HEK293 (cell line): ENCODE measurements around the gene MRPL11.

Experiments
- CTCF ChIA-PET: fragments of 350-600 bp; formaldehyde crosslinking; extraction: SDS; loops from one replicate; lab custom pipeline; 2021; ENCODE audit warnings: antibody characterized with exemption; lab: Yijun Ruan, JAX
- POLR2A ChIA-PET: fragments of 300-600 bp; formaldehyde crosslinking; extraction: SDS; loops from one replicate; lab custom pipeline; 2020; ENCODE audit warnings: antibody characterized with exemption, inconsistent platforms; lab: Yijun Ruan, JAX
- H3K27ac ChIP-seq: fragments of 200-500 bp; sonication (Bioruptor generic); 2 replicates; pipeline ENCODE4 v1.5.1; 2014; ENCODE audit warnings: low read depth, low read length, control low read depth, inconsistent platforms; ENCODE audit errors: extremely low read depth
- H3K36me3 ChIP-seq, 2 experiments: fragments of 200-500 bp in 1 of 2; sonication (Bioruptor generic) in 1 of 2; 1 replicate in 1 of 2; 2 replicates in 1 of 2; pipeline ENCODE4 v1.5.1; 2014 to 2017; ENCODE audit warnings: inconsistent platforms in 2 of 2, low read length in 2 of 2; ENCODE audit not compliant: control insufficient read depth in 2 of 2, insufficient read depth in 1 of 2
- H3K4me1 ChIP-seq: fragments of 200-500 bp; sonication (Bioruptor generic); 2 replicates; pipeline ENCODE4 v1.5.1; 2014; ENCODE audit warnings: mild to moderate bottlenecking, low read length, inconsistent platforms; ENCODE audit not compliant: control insufficient read depth, insufficient read depth
- H3K4me3 ChIP-seq: 2 replicates; pipeline ENCODE4 v1.5.1; 2011; ENCODE audit warnings: low read depth, mild to moderate bottlenecking, control low read depth, low read length, moderate library complexity
- H3K9me3 ChIP-seq: fragments of 200-500 bp; sonication (Bioruptor generic); 2 replicates; pipeline ENCODE4 v1.5.1; 2014; ENCODE audit warnings: low read depth, low read length, inconsistent platforms; ENCODE audit not compliant: control insufficient read depth, insufficient read depth
- HOXD13 ChIP-seq: sonication (generic); formaldehyde crosslinking; IDR thresholded peaks from 2 replicates; pipeline ENCODE4 v1.8.0; 2022; ENCODE audit warnings: missing genetic modification reagents, borderline replicate concordance
- OVOL3 ChIP-seq: fragments of 450-650 bp; formaldehyde crosslinking; IDR thresholded peaks from 2 replicates; pipeline ENCODE4 v1.5.1; 2016; ENCODE audit warnings: missing biosample characterization, missing genetic modification characterization
- SCRT1 ChIP-seq: fragments of 450-650 bp; formaldehyde crosslinking; IDR thresholded peaks from 2 replicates; pipeline ENCODE4 v1.5.1; 2016; ENCODE audit warnings: missing biosample characterization, missing genetic modification characterization, borderline replicate concordance
- SCRT2 ChIP-seq: fragments of 450-650 bp; formaldehyde crosslinking; IDR thresholded peaks from 2 replicates; pipeline ENCODE4 v1.5.1; 2016; ENCODE audit warnings: missing biosample characterization, missing genetic modification characterization
- YY1 ChIP-seq: fragments of 450-650 bp; formaldehyde crosslinking; IDR thresholded peaks from 2 replicates; pipeline ENCODE4 v1.5.1; 2018; ENCODE audit warnings: missing biosample characterization, missing genetic modification characterization
- ZBTB20 ChIP-seq: fragments of 450-650 bp; formaldehyde crosslinking; IDR thresholded peaks from 2 replicates; pipeline ENCODE4 v1.5.1; 2016; ENCODE audit warnings: missing biosample characterization, missing genetic modification characterization
- ZEB2 ChIP-seq: fragments of 450-650 bp; formaldehyde crosslinking; IDR thresholded peaks from 2 replicates; pipeline ENCODE4 v1.5.1; 2016; ENCODE audit warnings: missing biosample characterization, missing genetic modification characterization
- ZFHX2 ChIP-seq: fragments of 450-650 bp; formaldehyde crosslinking; conservative IDR thresholded peaks from 2 replicates; pipeline ENCODE4 v1.5.1; 2016; ENCODE audit warnings: missing biosample characterization, missing genetic modification characterization
- ZFP69B ChIP-seq: fragments of 450-650 bp; formaldehyde crosslinking; IDR thresholded peaks from 2 replicates; pipeline ENCODE4 v1.5.1; 2016; ENCODE audit warnings: missing biosample characterization, missing genetic modification characterization
- ZNF121 ChIP-seq: fragments of 450-650 bp; formaldehyde crosslinking; IDR thresholded peaks from 2 replicates; pipeline ENCODE4 v1.5.1; 2016; ENCODE audit warnings: missing biosample characterization, missing genetic modification characterization
- ZNF148 ChIP-seq: fragments of 450-650 bp; formaldehyde crosslinking; IDR thresholded peaks from 2 replicates; pipeline ENCODE4 v1.5.0; 2017; ENCODE audit warnings: missing biosample characterization, missing genetic modification characterization, borderline replicate concordance
- ZNF16 ChIP-seq: fragments of 450-650 bp; formaldehyde crosslinking; IDR thresholded peaks from 2 replicates; pipeline ENCODE4 v1.5.1; 2016; ENCODE audit warnings: low read depth, missing biosample characterization, missing genetic modification characterization
- ZNF221 ChIP-seq: fragments of 450-650 bp; formaldehyde crosslinking; IDR thresholded peaks from 2 replicates; pipeline ENCODE4 v1.5.1; 2017; ENCODE audit warnings: missing biosample characterization, missing genetic modification characterization, borderline replicate concordance
- ZNF335 ChIP-seq: fragments of 450-650 bp; formaldehyde crosslinking; conservative IDR thresholded peaks from 2 replicates; pipeline ENCODE4 v1.5.1; 2016; ENCODE audit warnings: missing biosample characterization, missing genetic modification characterization
- ZNF341 ChIP-seq: fragments of 450-650 bp; formaldehyde crosslinking; IDR thresholded peaks from 2 replicates; pipeline ENCODE4; 2016; ENCODE audit warnings: low read depth, missing biosample characterization, missing genetic modification characterization
- ZNF433 ChIP-seq: fragments of 450-650 bp; formaldehyde crosslinking; IDR thresholded peaks from 2 replicates; pipeline ENCODE4 v1.5.1; 2016; ENCODE audit warnings: missing biosample characterization, missing genetic modification characterization, low read depth
- ZNF501 ChIP-seq: fragments of 450-650 bp; formaldehyde crosslinking; IDR thresholded peaks from 2 replicates; pipeline ENCODE4 v1.5.1; 2016; ENCODE audit warnings: missing biosample characterization, missing genetic modification characterization
- ZNF629 ChIP-seq: fragments of 450-650 bp; formaldehyde crosslinking; IDR thresholded peaks from 2 replicates; pipeline ENCODE4 v1.5.1; 2017; ENCODE audit warnings: missing biosample characterization, missing genetic modification characterization
- ZNF658 ChIP-seq: fragments of 450-650 bp; formaldehyde crosslinking; IDR thresholded peaks from 2 replicates; pipeline ENCODE4; 2016; ENCODE audit warnings: missing biosample characterization, missing genetic modification characterization
- ZNF768 ChIP-seq: fragments of 450-650 bp; formaldehyde crosslinking; IDR thresholded peaks from 2 replicates; pipeline ENCODE4 v1.5.1; 2018; ENCODE audit warnings: missing biosample characterization, mild to moderate bottlenecking, missing genetic modification characterization
- ZSCAN30 ChIP-seq: fragments of 450-650 bp; IDR thresholded peaks from 2 replicates; pipeline ENCODE4 v1.5.1; 2018; ENCODE audit warnings: missing biosample characterization, mild to moderate bottlenecking, missing genetic modification characterization, moderate library complexity
- TF ChIP-seq, protein P1 (sequence below): fragments of 450-650 bp; formaldehyde crosslinking; IDR thresholded peaks from 2 replicates; pipeline ENCODE4 v1.5.1; 2016; ENCODE audit warnings: missing biosample characterization, missing genetic modification characterization
- TF ChIP-seq, protein P2 (sequence below): fragments of 450-650 bp; formaldehyde crosslinking; IDR thresholded peaks from 2 replicates; pipeline ENCODE4 v1.5.1; 2016; ENCODE audit warnings: missing biosample characterization, missing genetic modification characterization
- TF ChIP-seq, protein P3 (sequence below): fragments of 450-650 bp; IDR thresholded peaks from 2 replicates; pipeline ENCODE4 v1.5.1; 2018; ENCODE audit warnings: missing biosample characterization, mild to moderate bottlenecking, missing genetic modification characterization

The MRPL11 gene

GRCh38 chr11:66480117-66480938 lies 41.7 kb upstream of the MRPL11 start, which contains the start of gene DPP3 (continued):
- no peak for TF ChIP-seq ZNF148 (tag by site-specific recombination)
- peak; percentile 87 for TF ChIP-seq ZNF341
- peak; percentile 51; the same call in 1 of the 2 replicates for TF ChIP-seq ZNF629 (tag by site-specific recombination)
- TF ChIP-seq ZNF121 (tag by site-specific recombination) = 0 out of 2 replicates have a peak, but pooled peaks have one; percentile 8
- TF ChIP-seq ZNF501 (tag by site-specific recombination) = 0 out of 2 replicates have a peak, but pooled peaks have one; percentile 70
- TF ChIP-seq, all 188 proteins: peak for 50

DNA sequence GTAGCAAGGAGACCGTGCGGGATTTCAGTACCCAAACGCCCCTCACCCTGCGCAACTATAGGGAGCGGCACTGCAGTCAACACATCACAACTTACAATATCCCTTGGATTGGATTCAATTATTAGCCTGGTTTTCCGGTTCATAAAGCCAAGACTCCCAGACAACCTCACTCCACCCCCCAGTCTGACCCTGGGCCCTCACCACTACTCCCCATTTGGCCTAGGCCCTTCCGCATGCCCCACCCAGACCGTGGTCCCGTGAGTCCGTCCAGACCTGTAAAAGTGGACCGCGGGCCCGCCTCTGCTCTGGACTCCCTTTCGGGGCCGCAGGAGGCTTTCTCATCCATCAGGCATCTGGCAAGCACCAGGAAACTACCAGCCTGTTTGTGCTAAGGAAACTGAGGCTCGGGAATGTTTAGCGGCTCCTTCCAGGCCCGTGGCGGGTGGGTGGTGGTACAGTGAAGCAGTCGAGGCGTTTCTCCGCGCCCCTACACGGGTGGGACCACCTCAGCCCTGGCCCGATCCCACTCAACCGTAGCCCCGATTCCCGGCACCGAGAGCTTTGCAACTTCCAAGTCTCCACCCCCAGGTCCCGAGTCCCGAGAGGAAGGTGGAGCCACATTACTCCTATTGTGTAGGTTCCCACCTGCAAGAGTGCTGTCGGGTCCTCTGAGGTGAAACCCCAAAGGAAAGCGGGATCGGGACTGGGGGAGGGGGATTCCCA lies 40.9 kb upstream of the MRPL11 start:
- H3K36me3 ChIP-seq = peaks cover 0 to 27% of the 10 kb centered on the region in 2 experiments; a peak in 2 of 3 replicates
- peak overlapping the region; percentile 77 for H3K27ac ChIP-seq
- peak overlapping the region; percentile 73 for H3K4me3 ChIP-seq
- POLR2A ChIA-PET = interaction anchor here (1.0 to 3.6 kb wide), 16 partner anchors 11 to 376 kb away, joined by 3 to 64 read pairs (median 5); partner anchors contain the start of genes ACTN3, BBS1, MRPL11 and PELI3
- H3K9me3 ChIP-seq = no peaks in the 10 kb centered on the region
- H3K4me1 ChIP-seq = no peaks in the 10 kb centered on the region
- peak; percentile 83; the same call in 1 of the 2 replicates for TF ChIP-seq SCRT2
- TF ChIP-seq ZNF16 (tag by site-specific recombination) = no peak
- peak; percentile 6; the same call in 1 of the 2 replicates for TF ChIP-seq ZNF335 (tag by site-specific recombination)
- TF ChIP-seq OVOL3 = no peak
- peak; percentile 57 for TF ChIP-seq ZFP69B (tag by site-specific recombination)
- TF ChIP-seq HOXD13 = no peak
- TF ChIP-seq ZNF768 (tag by site-specific recombination) = no peak
- no peak for TF ChIP-seq ZNF221 (tag by site-specific recombination)
- peak; percentile 83 for TF ChIP-seq ZBTB20 (tag by site-specific recombination)
- TF ChIP-seq SCRT1 (tag by site-specific recombination) = peak; percentile 50; the same call in 1 of the 2 replicates
- TF ChIP-seq ZNF658 (tag by site-specific recombination) = no peak
- 0 out of 2 replicates have a peak, but pooled peaks have one; percentile 19 for TF ChIP-seq ZFHX2 (tag by site-specific recombination)
- TF ChIP-seq YY1 (tag by site-specific recombination) = no peak
- CTCF ChIA-PET = interaction anchor here (0.6 to 2.6 kb wide), 10 partner anchors 10 to 230 kb away, joined by 3 to 20 read pairs (median 4); partner anchors contain the start of genes MRPL11 and RBM4B

- peak overlapping the region; percentile 73 for H3K4me3 ChIP-seq
- H3K36me3 ChIP-seq = peaks cover 0 to 29% of the 10 kb centered on the region in 2 experiments; a peak in 2 of 3 replicates
- H3K27ac ChIP-seq = no peak overlapping the region
- H3K9me3 ChIP-seq = no peaks in the 10 kb centered on the region
- POLR2A ChIA-PET = interaction anchor here (1.4 to 3.6 kb wide), 4 partner anchors 10 to 199 kb away, joined by 3 to 64 read pairs (median 20); partner anchors contain the start of genes MRPL11, PELI3, RBM4B and YIF1A
- CTCF ChIA-PET = interaction anchor here (0.6 to 2.6 kb wide), 9 partner anchors 10 to 230 kb away, joined by 3 to 20 read pairs (median 3); partner anchors contain the start of genes MRPL11 and RBM4B
- H3K4me1 ChIP-seq = no peaks in the 10 kb centered on the region
- TF ChIP-seq, protein P1, sequence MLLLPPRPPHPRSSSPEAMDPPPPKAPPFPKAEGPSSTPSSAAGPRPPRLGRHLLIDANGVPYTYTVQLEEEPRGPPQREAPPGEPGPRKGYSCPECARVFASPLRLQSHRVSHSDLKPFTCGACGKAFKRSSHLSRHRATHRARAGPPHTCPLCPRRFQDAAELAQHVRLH (tag by site-specific recombination) = peak; percentile 37; the same call in 1 of the 2 replicates
- TF ChIP-seq, protein P2, sequence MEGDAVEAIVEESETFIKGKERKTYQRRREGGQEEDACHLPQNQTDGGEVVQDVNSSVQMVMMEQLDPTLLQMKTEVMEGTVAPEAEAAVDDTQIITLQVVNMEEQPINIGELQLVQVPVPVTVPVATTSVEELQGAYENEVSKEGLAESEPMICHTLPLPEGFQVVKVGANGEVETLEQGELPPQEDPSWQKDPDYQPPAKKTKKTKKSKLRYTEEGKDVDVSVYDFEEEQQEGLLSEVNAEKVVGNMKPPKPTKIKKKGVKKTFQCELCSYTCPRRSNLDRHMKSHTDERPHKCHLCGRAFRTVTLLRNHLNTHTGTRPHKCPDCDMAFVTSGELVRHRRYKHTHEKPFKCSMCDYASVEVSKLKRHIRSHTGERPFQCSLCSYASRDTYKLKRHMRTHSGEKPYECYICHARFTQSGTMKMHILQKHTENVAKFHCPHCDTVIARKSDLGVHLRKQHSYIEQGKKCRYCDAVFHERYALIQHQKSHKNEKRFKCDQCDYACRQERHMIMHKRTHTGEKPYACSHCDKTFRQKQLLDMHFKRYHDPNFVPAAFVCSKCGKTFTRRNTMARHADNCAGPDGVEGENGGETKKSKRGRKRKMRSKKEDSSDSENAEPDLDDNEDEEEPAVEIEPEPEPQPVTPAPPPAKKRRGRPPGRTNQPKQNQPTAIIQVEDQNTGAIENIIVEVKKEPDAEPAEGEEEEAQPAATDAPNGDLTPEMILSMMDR (tag by site-specific recombination) = peak; percentile 54; the same call in 1 of the 2 replicates
- TF ChIP-seq ZSCAN30 (tag by site-specific recombination) (0 out of 2 replicates have a peak, but pooled peaks have one; percentile 13), ZEB2 (tag by site-specific recombination) (peak; percentile 76), ZNF433 (tag by site-specific recombination) (no peak)
- TF ChIP-seq, protein P3, sequence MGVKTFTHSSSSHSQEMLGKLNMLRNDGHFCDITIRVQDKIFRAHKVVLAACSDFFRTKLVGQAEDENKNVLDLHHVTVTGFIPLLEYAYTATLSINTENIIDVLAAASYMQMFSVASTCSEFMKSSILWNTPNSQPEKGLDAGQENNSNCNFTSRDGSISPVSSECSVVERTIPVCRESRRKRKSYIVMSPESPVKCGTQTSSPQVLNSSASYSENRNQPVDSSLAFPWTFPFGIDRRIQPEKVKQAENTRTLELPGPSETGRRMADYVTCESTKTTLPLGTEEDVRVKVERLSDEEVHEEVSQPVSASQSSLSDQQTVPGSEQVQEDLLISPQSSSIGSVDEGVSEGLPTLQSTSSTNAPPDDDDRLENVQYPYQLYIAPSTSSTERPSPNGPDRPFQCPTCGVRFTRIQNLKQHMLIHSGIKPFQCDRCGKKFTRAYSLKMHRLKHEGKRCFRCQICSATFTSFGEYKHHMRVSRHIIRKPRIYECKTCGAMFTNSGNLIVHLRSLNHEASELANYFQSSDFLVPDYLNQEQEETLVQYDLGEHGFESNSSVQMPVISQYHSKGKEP (tag by site-specific recombination) = no peak
These were observed 40.2 kb upstream of the MRPL11 start for GRCh38 chr11:66478729-66479393.
